Astrocyte of the hippocampus (primary cell): ENCODE data around the gene PDGFRB.

ENCODE experiments used
- DNase-seq: peaks from one replicate; pipeline ENCODE4 v3.0.0; 2011; ENCODE audit warnings: low read depth, low spot score

The PDGFRB gene

GRCh38 chr5:150163035-150163434 is 7.4 kb upstream of the PDGFRB start:
- no peak for DNase-seq

- no peak for DNase-seq
These were observed 6.5 kb upstream of the PDGFRB start for GRCh38 chr5:150162142-150162513.

GRCh38 chr5:150161242-150162141 is 5.8 kb upstream of the PDGFRB start:
- DNase-seq = peak; percentile 88

GRCh38 chr5:150160448-150161081 is 4.9 kb upstream of the PDGFRB start:
- DNase-seq = no peak

- DNase-seq = no peak
These were observed 4.1 kb upstream of the PDGFRB start for GRCh38 chr5:150159741-150160179.

- no peak for DNase-seq
These were observed 3.4 kb upstream of the PDGFRB start for GRCh38 chr5:150159031-150159430.

- no peak for DNase-seq
These were observed 2.7 kb upstream of the PDGFRB start for GRCh38 chr5:150158170-150158949.

- no peak for DNase-seq
These were observed 1.5 kb upstream of the PDGFRB start for GRCh38 chr5:150157168-150157567.

GRCh38 chr5:150156540-150156939 is 895 bp upstream of the PDGFRB start:
- no peak for DNase-seq

- DNase-seq = no peak
These were observed 353 bp upstream of the PDGFRB start for GRCh38 chr5:150156027-150156368.

GRCh38 chr5:150154618-150155128 is 972 bp downstream of the PDGFRB start:
- peak; percentile 73 for DNase-seq

GRCh38 chr5:150153957-150154617 is 1.6 kb downstream of the PDGFRB start:
- DNase-seq = peak; percentile 82

GRCh38 chr5:150153483-150153882 is 2.2 kb downstream of the PDGFRB start:
- DNase-seq = no peak

- no peak for DNase-seq
These were observed 2.8 kb downstream of the PDGFRB start for GRCh38 chr5:150152636-150153462.

- DNase-seq = no peak
These were observed 6.0 kb downstream of the PDGFRB start for GRCh38 chr5:150149618-150150017.

GRCh38 chr5:150148117-150148927 is 7.3 kb downstream of the PDGFRB start:
- DNase-seq = no peak

GRCh38 chr5:150147670-150148069 is 8.0 kb downstream of the PDGFRB start:
- no peak for DNase-seq

- no peak for DNase-seq
These were observed 8.6 kb downstream of the PDGFRB start for GRCh38 chr5:150146862-150147601.

GRCh38 chr5:150146235-150146634 is 9.4 kb downstream of the PDGFRB start:
- no peak for DNase-seq
